Measurements from ENCODE around the gene CA10. TPM values are rescaled to one million over a fixed set of nuclear protein-coding genes. Genes with fewer than 3 reads are reported as not detected.

Gene CA10
- total RNA-seq, 2 experiments from 2014 or later, result not detected

GRCh38 chr17:51590071-51590656 is 568.4 kb downstream of the CA10 start:
- no peak for TF ChIP-seq CTCF (IDR thresholded peaks at IDR 0.05)
- intact Hi-C loops (cut with DNase I, micrococcal nuclease), result no loop called here
- no peaks in the 10 kb centered on the region for H3K4me1 Mint-ChIP-seq (ENCODE audit: low read depth)

GRCh38 chr17:51588063-51588462 is 570.5 kb downstream of the CA10 start:
- Histone ChIP-seq H3K4me3 (ENCODE audit: low read length) (no peak overlapping the region), H3K36me3 (ENCODE audit: insufficient read depth, low read length) (no peaks in the 10 kb centered on the region), H3K9me3 (ENCODE audit: control insufficient read depth in 1 of 2, insufficient read depth in 1 of 2, low read length in 2 of 2) (peaks cover 7 to 8% of the 10 kb centered on the region in 2 experiments), H3K27ac (ENCODE audit: low read depth in 1 of 2, low read length in 2 of 2) (no peak overlapping the region), H3K27me3 (ENCODE audit: control insufficient read depth in 1 of 2, insufficient read depth in 2 of 2, low read length in 2 of 2) (no peaks in the 10 kb centered on the region), H3K4me1 (ENCODE audit: insufficient read depth, low read length) (no peaks in the 10 kb centered on the region)
- no peaks in the 10 kb centered on the region for H3K4me1 Mint-ChIP-seq (ENCODE audit: low read depth)
- no peaks in the 10 kb centered on the region for H3K9me3 Mint-ChIP-seq
- ATAC-seq (ENCODE audit: poor library complexity), result no peak
- no peaks in the 10 kb centered on the region for H3K36me3 Mint-ChIP-seq (ENCODE audit: low read depth)
- no peak overlapping the region for H3K27ac Mint-ChIP-seq
- DNase-seq, result no peak
- ChIA-PET POLR2A (no interaction called here), CTCF (no interaction called here)
- no peaks in the 10 kb centered on the region for H3K27me3 Mint-ChIP-seq
- no peak for TF ChIP-seq CTCF (IDR thresholded peaks at IDR 0.05)
- no peak overlapping the region for H3K4me3 Mint-ChIP-seq
- intact Hi-C loops (cut with DNase I, micrococcal nuclease), result no loop called here

More at GRCh38 chr17:51590071-51590656, 568.4 kb downstream of the CA10 start:
- Histone ChIP-seq H3K27me3 (ENCODE audit: control insufficient read depth in 1 of 2, insufficient read depth in 2 of 2, low read length in 2 of 2) (no peaks in the 10 kb centered on the region), H3K4me1 (ENCODE audit: insufficient read depth, low read length) (no peaks in the 10 kb centered on the region), H3K27ac (ENCODE audit: low read depth in 1 of 2, low read length in 2 of 2) (no peak overlapping the region), H3K9me3 (ENCODE audit: control insufficient read depth in 1 of 2, insufficient read depth in 1 of 2, low read length in 2 of 2) (peaks cover 7 to 8% of the 10 kb centered on the region in 2 experiments), H3K4me3 (ENCODE audit: low read length) (no peak overlapping the region), H3K36me3 (ENCODE audit: insufficient read depth, low read length) (no peaks in the 10 kb centered on the region)
- ChIA-PET CTCF (no interaction called here), POLR2A (no interaction called here)
- DNase-seq (no peak), ATAC-seq (ENCODE audit: poor library complexity) (no peak)
- H3K9me3 Mint-ChIP-seq, result no peaks in the 10 kb centered on the region
- H3K27ac Mint-ChIP-seq, result no peak overlapping the region
- H3K36me3 Mint-ChIP-seq (ENCODE audit: low read depth), result no peaks in the 10 kb centered on the region
- no peaks in the 10 kb centered on the region for H3K27me3 Mint-ChIP-seq
- H3K4me3 Mint-ChIP-seq, result no peak overlapping the region

GRCh38 chr17:51587516-51587915 is 571.0 kb downstream of the CA10 start:
- Histone ChIP-seq H3K4me3 (ENCODE audit: low read length) (no peak overlapping the region), H3K27ac (ENCODE audit: low read depth in 1 of 2, low read length in 2 of 2) (no peak overlapping the region), H3K9me3 (ENCODE audit: control insufficient read depth in 1 of 2, insufficient read depth in 1 of 2, low read length in 2 of 2) (peaks cover 7 to 8% of the 10 kb centered on the region in 2 experiments), H3K27me3 (ENCODE audit: control insufficient read depth in 1 of 2, insufficient read depth in 2 of 2, low read length in 2 of 2) (no peaks in the 10 kb centered on the region), H3K36me3 (ENCODE audit: insufficient read depth, low read length) (no peaks in the 10 kb centered on the region), H3K4me1 (ENCODE audit: insufficient read depth, low read length) (no peaks in the 10 kb centered on the region)
- Mint-ChIP-seq H3K27me3 (no peaks in the 10 kb centered on the region), H3K4me1 (ENCODE audit: low read depth) (no peaks in the 10 kb centered on the region), H3K27ac (no peak overlapping the region), H3K4me3 (no peak overlapping the region), H3K36me3 (ENCODE audit: low read depth) (no peaks in the 10 kb centered on the region), H3K9me3 (no peaks in the 10 kb centered on the region)
- intact Hi-C loops (cut with DNase I, micrococcal nuclease), result no loop called here
- ChIA-PET POLR2A (no interaction called here), CTCF (no interaction called here)
- TF ChIP-seq CTCF (IDR thresholded peaks at IDR 0.05), result no peak
- ATAC-seq (ENCODE audit: poor library complexity), result no peak
- no peak for DNase-seq
